Dendritic cell treated with granulocyte-macrophage colony-stimulating factor and Interleukin-4, amounts not matched to agents 40 ng/mL and 50 ng/mL, for 4 days (primary cell): ENCODE results near the gene SERPINI1.

Experiments
- H3K27ac Mint-ChIP-seq: one replicate; pipeline ENCODE4 v1.8.0; 2022; ENCODE audit warnings: mild to moderate bottlenecking, mixed read lengths
- H3K27me3 Mint-ChIP-seq: one replicate; pipeline ENCODE4 v1.8.0; 2022; ENCODE audit warnings: mild to moderate bottlenecking, mixed read lengths
- H3K36me3 Mint-ChIP-seq: one replicate; pipeline ENCODE4 v1.8.0; 2022; ENCODE audit warnings: low read depth, mixed read lengths
- H3K4me1 Mint-ChIP-seq: one replicate; pipeline ENCODE4 v1.8.0; 2022; ENCODE audit warnings: low read depth, mixed read lengths
- H3K4me3 Mint-ChIP-seq: one replicate; pipeline ENCODE4 v1.8.0; 2022; ENCODE audit warnings: mild to moderate bottlenecking, moderate library complexity, mixed read lengths
- H3K9me3 Mint-ChIP-seq: one replicate; pipeline ENCODE4 v1.8.0; 2022; ENCODE audit warnings: mixed read lengths
- intact Hi-C: fragments of 100-400 bp; cut with micrococcal nuclease; formaldehyde crosslinking; loops from one replicate; pipeline ENCODE4 v1.15.0; 2022

SERPINI1 gene

GRCh38 chr3:167735233-167736138 is at the start of gene SERPINI1:
SERPINI1 (plus strand) TSS chr3:167735721; CDS start chr3:167789129, 53,408 bp downstream.
- Mint-ChIP-seq H3K4me1 (peaks cover 13% of the 10 kb centered on the region), H3K27me3 (no peaks in the 10 kb centered on the region), H3K27ac (no peak within 1 kb of the TSS), H3K9me3 (no peaks in the 10 kb centered on the region), H3K4me3 (no peak within 1 kb of the TSS), H3K36me3 (peaks cover 13% of the 10 kb centered on the region)
- intact Hi-C loops, result loop anchor here (2.0 to 5.0 kb wide), 3 partner anchors 127 to 355 kb away; partner anchors contain the start of gene ZBBX

GRCh38 chr3:167691366-167691765 is 44.2 kb upstream of the SERPINI1 start:
- Mint-ChIP-seq H3K4me1 (no peaks in the 10 kb centered on the region), H3K27me3 (no peaks in the 10 kb centered on the region), H3K36me3 (peaks cover 72% of the 10 kb centered on the region), H3K4me3 (no peak overlapping the region), H3K9me3 (no peaks in the 10 kb centered on the region), H3K27ac (no peak overlapping the region)
- intact Hi-C loops, result no loop called here

- intact Hi-C loops, result no loop called here
- no peaks in the 10 kb centered on the region for H3K9me3 Mint-ChIP-seq
- H3K36me3 Mint-ChIP-seq, result peaks cover 77% of the 10 kb centered on the region
- H3K4me1 Mint-ChIP-seq, result no peaks in the 10 kb centered on the region
- no peaks in the 10 kb centered on the region for H3K27me3 Mint-ChIP-seq
- H3K27ac Mint-ChIP-seq, result no peak overlapping the region
- H3K4me3 Mint-ChIP-seq, result no peak overlapping the region
Measured at GRCh38 chr3:167694121-167694520, 41.4 kb upstream of the SERPINI1 start.

- Mint-ChIP-seq H3K36me3 (peaks cover 65% of the 10 kb centered on the region), H3K27ac (no peak overlapping the region), H3K9me3 (no peaks in the 10 kb centered on the region), H3K4me1 (no peaks in the 10 kb centered on the region), H3K4me3 (no peak overlapping the region), H3K27me3 (no peaks in the 10 kb centered on the region)
- intact Hi-C loops, result no loop called here
Measured at GRCh38 chr3:167700046-167700445, 35.5 kb upstream of the SERPINI1 start.

- no peak overlapping the region for H3K27ac Mint-ChIP-seq
- peaks cover 56% of the 10 kb centered on the region for H3K36me3 Mint-ChIP-seq
- no peaks in the 10 kb centered on the region for H3K4me1 Mint-ChIP-seq
- H3K4me3 Mint-ChIP-seq, result no peak overlapping the region
- no peaks in the 10 kb centered on the region for H3K9me3 Mint-ChIP-seq
- no peaks in the 10 kb centered on the region for H3K27me3 Mint-ChIP-seq
- intact Hi-C loops, result no loop called here
Measured at GRCh38 chr3:167700926-167701325, 34.6 kb upstream of the SERPINI1 start.

GRCh38 chr3:167705840-167706239 is 29.7 kb upstream of the SERPINI1 start:
- H3K36me3 Mint-ChIP-seq, result peaks cover 60% of the 10 kb centered on the region
- no peak overlapping the region for H3K27ac Mint-ChIP-seq
- intact Hi-C loops, result no loop called here
- H3K4me1 Mint-ChIP-seq, result no peaks in the 10 kb centered on the region
- no peaks in the 10 kb centered on the region for H3K9me3 Mint-ChIP-seq
- no peak overlapping the region for H3K4me3 Mint-ChIP-seq
- H3K27me3 Mint-ChIP-seq, result no peaks in the 10 kb centered on the region

- no peak overlapping the region for H3K4me3 Mint-ChIP-seq
- no peaks in the 10 kb centered on the region for H3K9me3 Mint-ChIP-seq
- intact Hi-C loops, result no loop called here
- no peak overlapping the region for H3K27ac Mint-ChIP-seq
- H3K36me3 Mint-ChIP-seq, result peaks cover 77% of the 10 kb centered on the region
- H3K27me3 Mint-ChIP-seq, result no peaks in the 10 kb centered on the region
- peaks cover 13% of the 10 kb centered on the region for H3K4me1 Mint-ChIP-seq
Measured at GRCh38 chr3:167709690-167710089, 25.8 kb upstream of the SERPINI1 start.

GRCh38 chr3:167710552-167710951 is 25.0 kb upstream of the SERPINI1 start:
- H3K36me3 Mint-ChIP-seq, result peaks cover 86% of the 10 kb centered on the region
- intact Hi-C loops, result no loop called here
- H3K4me1 Mint-ChIP-seq, result peaks cover 19% of the 10 kb centered on the region

GRCh38 chr3:167711439-167711838 is 24.1 kb upstream of the SERPINI1 start:
- H3K4me1 Mint-ChIP-seq, result peaks cover 25% of the 10 kb centered on the region
- intact Hi-C loops, result no loop called here
- H3K36me3 Mint-ChIP-seq, result peaks cover 94% of the 10 kb centered on the region
- H3K9me3 Mint-ChIP-seq, result no peaks in the 10 kb centered on the region
- no peak overlapping the region for H3K4me3 Mint-ChIP-seq
- H3K27ac Mint-ChIP-seq, result peak overlapping the region; percentile 6
- no peaks in the 10 kb centered on the region for H3K27me3 Mint-ChIP-seq

More at GRCh38 chr3:167710552-167710951, 25.0 kb upstream of the SERPINI1 start:
- no peak overlapping the region for H3K27ac Mint-ChIP-seq
- no peaks in the 10 kb centered on the region for H3K27me3 Mint-ChIP-seq
- H3K4me3 Mint-ChIP-seq, result no peak overlapping the region
- no peaks in the 10 kb centered on the region for H3K9me3 Mint-ChIP-seq

GRCh38 chr3:167712445-167712844 is 23.1 kb upstream of the SERPINI1 start:
- Mint-ChIP-seq H3K27ac (no peak overlapping the region), H3K36me3 (peaks cover 88% of the 10 kb centered on the region), H3K4me3 (no peak overlapping the region), H3K9me3 (no peaks in the 10 kb centered on the region), H3K4me1 (peaks cover 25% of the 10 kb centered on the region), H3K27me3 (no peaks in the 10 kb centered on the region)
- intact Hi-C loops, result no loop called here

- H3K4me3 Mint-ChIP-seq, result no peak overlapping the region
- H3K9me3 Mint-ChIP-seq, result no peaks in the 10 kb centered on the region
- peaks cover 26% of the 10 kb centered on the region for H3K4me1 Mint-ChIP-seq
- intact Hi-C loops, result no loop called here
- H3K27me3 Mint-ChIP-seq, result no peaks in the 10 kb centered on the region
- H3K27ac Mint-ChIP-seq, result no peak overlapping the region
- peaks cover 90% of the 10 kb centered on the region for H3K36me3 Mint-ChIP-seq
Measured at GRCh38 chr3:167714871-167715270, 20.6 kb upstream of the SERPINI1 start.

- Mint-ChIP-seq H3K27me3 (no peaks in the 10 kb centered on the region), H3K9me3 (no peaks in the 10 kb centered on the region), H3K27ac (no peak overlapping the region), H3K36me3 (peaks cover 83% of the 10 kb centered on the region), H3K4me1 (peaks cover 36% of the 10 kb centered on the region), H3K4me3 (no peak overlapping the region)
- intact Hi-C loops, result no loop called here
Measured at GRCh38 chr3:167716920-167717319, 18.6 kb upstream of the SERPINI1 start.

GRCh38 chr3:167718582-167718981 is 16.9 kb upstream of the SERPINI1 start:
- Mint-ChIP-seq H3K27me3 (no peaks in the 10 kb centered on the region), H3K36me3 (peaks cover 73% of the 10 kb centered on the region), H3K9me3 (no peaks in the 10 kb centered on the region), H3K27ac (no peak overlapping the region), H3K4me3 (no peak overlapping the region), H3K4me1 (peaks cover 27% of the 10 kb centered on the region)
- intact Hi-C loops, result no loop called here

GRCh38 chr3:167723025-167723512 is 12.5 kb upstream of the SERPINI1 start:
- Mint-ChIP-seq H3K4me1 (peaks cover 15% of the 10 kb centered on the region), H3K27me3 (no peaks in the 10 kb centered on the region), H3K27ac (no peak overlapping the region), H3K4me3 (no peak overlapping the region), H3K36me3 (peaks cover 43% of the 10 kb centered on the region), H3K9me3 (no peaks in the 10 kb centered on the region)
- intact Hi-C loops, result no loop called here
